BJ (cell line): ENCODE measurements around the gene SHISA7. TPM values are rescaled to one million over a fixed set of nuclear protein-coding genes. Genes with fewer than 3 reads are reported as not detected.

Source experiments
- CTCF ChIA-PET: fragments of 350-600 bp; formaldehyde crosslinking; extraction: SDS; loops from one replicate; lab custom pipeline; 2021; ENCODE audit warnings: antibody characterized with exemption, inconsistent platforms; lab: Yijun Ruan, JAX
- POLR2A ChIA-PET: fragments of 300-600 bp; sonication (Branson Sonifier 250); formaldehyde crosslinking; extraction: SDS; loops from one replicate; lab custom pipeline; 2021; ENCODE audit warnings: antibody characterized with exemption; lab: Charles Lee
- DNase-seq: peaks from one replicate; pipeline ENCODE4 v3.0.0-alpha.2; 2011; ENCODE audit warnings: low read depth
- H3K27me3 ChIP-seq: 2 replicates; pipeline ENCODE4 v1.6.0; 2011; ENCODE audit warnings: low read length; ENCODE audit not compliant: control insufficient read depth, insufficient read depth
- H3K36me3 ChIP-seq: 2 replicates; pipeline ENCODE4 v1.5.1; 2011; ENCODE audit warnings: low read length; ENCODE audit not compliant: control insufficient read depth, insufficient read depth
- H3K4me3 ChIP-seq: 2 replicates; pipeline ENCODE4 v1.5.1; 2011; ENCODE audit warnings: low read depth, mild to moderate bottlenecking, control low read depth, low read length
- polyA plus RNA-seq: library from polyadenylated mRNA; depleted of rRNA; stranded (reverse); fragments of >200 nt; gene quantifications from 2 replicates; pipeline ENCODE4 v1.2.3, GENCODE V29; 2011
- TF ChIP-seq, protein P1 (sequence below): IDR thresholded peaks from 2 replicates; pipeline ENCODE4 v1.5.1; 2011; ENCODE audit warnings: low read depth, mild to moderate bottlenecking, control low read depth, inconsistent platforms, low read length, moderate library complexity; ENCODE audit not compliant: insufficient read depth

Gene SHISA7
- polyA plus RNA-seq, 1 experiment: not detected

DNA sequence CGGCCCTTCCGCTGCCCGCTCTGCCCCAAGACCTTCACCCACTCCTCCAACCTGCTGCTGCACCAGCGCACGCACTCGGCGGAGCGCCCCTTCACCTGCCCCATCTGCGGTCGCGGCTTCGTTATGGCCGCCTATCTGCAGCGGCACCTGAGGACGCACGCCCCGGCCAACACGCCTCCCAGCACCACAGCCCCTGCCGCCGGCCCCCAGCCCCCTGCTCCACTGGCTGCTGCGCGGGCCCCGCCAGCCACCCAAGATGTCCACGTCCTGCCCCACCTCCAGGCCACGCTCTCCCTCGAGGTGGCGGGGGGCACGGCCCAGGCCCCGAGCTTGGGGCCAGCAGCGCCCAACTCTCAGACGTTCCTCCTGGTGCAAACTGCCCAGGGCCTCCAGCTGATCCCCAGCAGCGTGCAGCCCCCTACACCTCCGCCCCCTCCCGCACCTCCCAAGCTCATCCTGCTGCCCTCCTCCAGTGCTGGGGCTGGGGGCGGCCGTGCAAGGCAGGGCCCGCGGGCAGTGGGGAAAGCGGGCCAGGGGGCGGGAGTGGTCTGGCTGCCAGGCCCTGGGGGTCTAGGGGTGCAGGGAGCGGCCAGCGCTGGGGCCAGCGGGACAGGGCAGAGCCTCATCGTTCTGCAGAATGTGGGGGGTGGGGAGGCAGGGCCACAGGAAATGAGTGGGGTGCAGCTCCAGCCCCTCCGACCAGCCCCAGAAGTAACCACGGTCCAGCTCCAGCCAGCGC lies 40.0 kb upstream of the SHISA7 start:
- no peak overlapping the region for H3K4me3 ChIP-seq
- CTCF ChIA-PET: interaction anchor here (2.9 kb wide), 1 partner anchor 15 kb away, joined by 11 read pairs; no protein-coding TSS in a partner anchor
- POLR2A ChIA-PET: no interaction called here

DNA sequence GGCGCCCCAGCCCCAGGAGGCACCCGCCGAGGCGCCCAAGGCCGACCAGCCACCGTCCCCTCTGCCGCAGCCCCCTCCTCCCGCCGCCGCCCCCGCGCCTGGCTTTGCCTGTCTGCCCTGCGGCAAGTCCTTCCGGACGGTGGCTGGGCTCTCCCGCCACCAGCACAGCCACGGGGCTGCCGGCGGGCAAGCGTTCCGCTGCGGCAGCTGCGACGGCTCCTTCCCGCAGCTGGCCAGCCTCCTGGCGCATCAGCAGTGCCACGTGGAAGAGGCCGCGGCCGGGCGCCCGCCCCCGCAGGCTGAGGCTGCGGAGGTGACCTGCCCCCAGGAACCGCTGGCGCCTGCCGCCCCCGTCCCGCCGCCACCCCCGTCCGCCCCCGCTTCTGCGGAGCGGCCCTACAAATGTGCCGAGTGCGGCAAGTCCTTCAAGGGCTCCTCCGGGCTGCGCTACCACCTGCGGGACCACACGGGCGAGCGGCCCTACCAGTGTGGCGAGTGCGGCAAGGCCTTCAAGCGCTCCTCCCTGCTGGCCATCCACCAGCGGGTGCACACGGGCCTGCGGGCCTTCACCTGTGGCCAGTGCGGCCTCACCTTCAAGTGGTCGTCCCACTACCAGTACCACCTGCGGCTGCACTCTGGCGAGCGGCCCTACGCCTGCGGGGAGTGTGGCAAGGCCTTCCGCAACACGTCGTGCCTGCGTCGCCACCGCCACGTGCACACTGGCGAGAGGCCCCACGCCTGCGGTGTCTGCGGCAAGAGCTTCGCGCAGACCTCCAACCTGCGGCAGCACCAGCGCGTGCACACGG lies 39.3 kb upstream of the SHISA7 start:
- no peak for DNase-seq
- TF ChIP-seq, protein P1, sequence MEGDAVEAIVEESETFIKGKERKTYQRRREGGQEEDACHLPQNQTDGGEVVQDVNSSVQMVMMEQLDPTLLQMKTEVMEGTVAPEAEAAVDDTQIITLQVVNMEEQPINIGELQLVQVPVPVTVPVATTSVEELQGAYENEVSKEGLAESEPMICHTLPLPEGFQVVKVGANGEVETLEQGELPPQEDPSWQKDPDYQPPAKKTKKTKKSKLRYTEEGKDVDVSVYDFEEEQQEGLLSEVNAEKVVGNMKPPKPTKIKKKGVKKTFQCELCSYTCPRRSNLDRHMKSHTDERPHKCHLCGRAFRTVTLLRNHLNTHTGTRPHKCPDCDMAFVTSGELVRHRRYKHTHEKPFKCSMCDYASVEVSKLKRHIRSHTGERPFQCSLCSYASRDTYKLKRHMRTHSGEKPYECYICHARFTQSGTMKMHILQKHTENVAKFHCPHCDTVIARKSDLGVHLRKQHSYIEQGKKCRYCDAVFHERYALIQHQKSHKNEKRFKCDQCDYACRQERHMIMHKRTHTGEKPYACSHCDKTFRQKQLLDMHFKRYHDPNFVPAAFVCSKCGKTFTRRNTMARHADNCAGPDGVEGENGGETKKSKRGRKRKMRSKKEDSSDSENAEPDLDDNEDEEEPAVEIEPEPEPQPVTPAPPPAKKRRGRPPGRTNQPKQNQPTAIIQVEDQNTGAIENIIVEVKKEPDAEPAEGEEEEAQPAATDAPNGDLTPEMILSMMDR: no peak
- H3K4me3 ChIP-seq: no peak overlapping the region
- H3K36me3 ChIP-seq: peaks cover 5% of the 10 kb centered on the region
- CTCF ChIA-PET: no interaction called here
- H3K27me3 ChIP-seq: no peaks in the 10 kb centered on the region
- POLR2A ChIA-PET: no interaction called here

More for the DNA sequence above, 40.0 kb upstream of the SHISA7 start:
- H3K36me3 ChIP-seq: peaks cover 5% of the 10 kb centered on the region
- no peaks in the 10 kb centered on the region for H3K27me3 ChIP-seq
- no peak for DNase-seq
- TF ChIP-seq, protein P1: no peak

DNA sequence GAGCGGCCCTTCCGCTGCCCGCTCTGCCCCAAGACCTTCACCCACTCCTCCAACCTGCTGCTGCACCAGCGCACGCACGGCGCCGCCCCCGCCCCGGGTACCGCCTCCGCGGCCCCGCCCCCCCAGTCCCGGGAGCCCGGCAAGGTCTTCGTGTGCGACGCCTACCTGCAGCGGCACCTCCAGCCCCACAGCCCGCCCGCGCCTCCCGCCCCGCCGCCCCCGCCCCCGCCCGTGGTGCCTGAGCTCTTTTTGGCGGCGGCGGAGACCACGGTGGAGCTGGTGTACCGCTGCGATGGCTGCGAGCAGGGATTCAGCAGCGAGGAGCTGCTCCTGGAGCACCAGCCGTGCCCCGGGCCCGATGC lies 38.7 kb upstream of the SHISA7 start:
- Histone ChIP-seq H3K36me3 (peaks cover 5% of the 10 kb centered on the region), H3K4me3 (no peak overlapping the region), H3K27me3 (no peaks in the 10 kb centered on the region)
- no peak for DNase-seq
- ChIA-PET POLR2A (no interaction called here), CTCF (no interaction called here)
- TF ChIP-seq, protein P1: no peak

DNA sequence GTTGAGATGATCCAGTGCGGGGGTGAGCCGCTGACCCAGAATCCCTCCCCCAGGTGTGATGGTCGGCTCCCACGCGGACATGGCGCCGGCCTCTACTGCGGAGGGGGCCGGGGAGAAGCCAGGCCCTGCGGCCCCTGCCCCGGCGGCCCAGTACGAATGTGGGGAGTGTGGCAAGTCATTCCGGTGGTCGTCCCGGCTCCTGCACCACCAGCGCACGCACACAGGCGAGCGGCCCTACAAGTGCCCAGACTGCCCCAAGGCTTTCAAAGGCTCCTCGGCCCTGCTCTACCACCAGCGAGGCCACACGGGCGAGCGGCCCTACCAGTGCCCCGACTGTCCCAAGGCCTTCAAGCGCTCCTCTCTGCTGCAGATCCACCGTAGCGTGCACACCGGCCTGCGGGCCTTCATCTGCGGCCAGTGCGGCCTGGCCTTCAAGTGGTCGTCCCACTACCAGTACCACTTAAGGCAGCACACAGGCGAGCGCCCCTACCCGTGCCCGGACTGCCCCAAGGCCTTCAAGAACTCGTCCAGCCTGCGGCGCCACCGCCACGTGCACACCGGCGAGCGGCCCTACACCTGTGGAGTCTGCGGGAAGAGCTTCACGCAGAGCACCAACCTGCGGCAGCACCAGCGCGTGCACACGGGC lies 38.2 kb upstream of the SHISA7 start:
- ChIA-PET CTCF (no interaction called here), POLR2A (no interaction called here)
- H3K27me3 ChIP-seq: no peaks in the 10 kb centered on the region
- DNase-seq: no peak
- peaks cover 5% of the 10 kb centered on the region for H3K36me3 ChIP-seq
- H3K4me3 ChIP-seq: no peak overlapping the region
- TF ChIP-seq, protein P1: no peak
